Activated T-helper 17 cell treated with anti-CD3 and anti-CD28 coated beads, Interleukin-2, amount 50 U/mL, for 72 hours (primary cell): ENCODE measurements around the gene SLC35F3. TPM values are rescaled to one million over a fixed set of nuclear protein-coding genes. Genes with fewer than 3 reads are reported as not detected.
"Not testable (repeated sequence)": the region's sequence is repeated elsewhere in the genome, so short reads cannot be mapped to it uniquely, and the experiment has no call there.

Source experiments
- ATAC-seq: fragments of 150-1000 bp; cut with Tn5 transposase; replicated peaks from 2 replicates; pipeline ENCODE4 v1.10.0; 2021; ENCODE audit warnings: mild to moderate bottlenecking, moderate library complexity
- H3K27ac Mint-ChIP-seq: one replicate; pipeline ENCODE4 v1.8.0; 2022; ENCODE audit warnings: mixed read lengths
- H3K27me3 Mint-ChIP-seq: one replicate; pipeline ENCODE4 v1.8.0; 2022; ENCODE audit warnings: mixed read lengths
- H3K36me3 Mint-ChIP-seq: one replicate; pipeline ENCODE4 v1.8.0; 2022; ENCODE audit warnings: low read depth, mild to moderate bottlenecking, mixed read lengths
- H3K4me1 Mint-ChIP-seq: one replicate; pipeline ENCODE4 v1.8.0; 2022; ENCODE audit warnings: mixed read lengths
- H3K4me3 Mint-ChIP-seq: one replicate; pipeline ENCODE4 v1.8.0; 2022; ENCODE audit warnings: mild to moderate bottlenecking, mixed read lengths
- H3K9me3 Mint-ChIP-seq: one replicate; pipeline ENCODE4 v1.8.0; 2022; ENCODE audit warnings: mixed read lengths
- total RNA-seq, 2 donors: library from RNA; stranded (reverse); gene quantifications; one replicate each; pipeline ENCODE4 v1.2.3, GENCODE V29; 2022

The SLC35F3 gene
- total RNA-seq, 2 donors from 2014 or later = 0.13 to 1.5 TPM

DNA sequence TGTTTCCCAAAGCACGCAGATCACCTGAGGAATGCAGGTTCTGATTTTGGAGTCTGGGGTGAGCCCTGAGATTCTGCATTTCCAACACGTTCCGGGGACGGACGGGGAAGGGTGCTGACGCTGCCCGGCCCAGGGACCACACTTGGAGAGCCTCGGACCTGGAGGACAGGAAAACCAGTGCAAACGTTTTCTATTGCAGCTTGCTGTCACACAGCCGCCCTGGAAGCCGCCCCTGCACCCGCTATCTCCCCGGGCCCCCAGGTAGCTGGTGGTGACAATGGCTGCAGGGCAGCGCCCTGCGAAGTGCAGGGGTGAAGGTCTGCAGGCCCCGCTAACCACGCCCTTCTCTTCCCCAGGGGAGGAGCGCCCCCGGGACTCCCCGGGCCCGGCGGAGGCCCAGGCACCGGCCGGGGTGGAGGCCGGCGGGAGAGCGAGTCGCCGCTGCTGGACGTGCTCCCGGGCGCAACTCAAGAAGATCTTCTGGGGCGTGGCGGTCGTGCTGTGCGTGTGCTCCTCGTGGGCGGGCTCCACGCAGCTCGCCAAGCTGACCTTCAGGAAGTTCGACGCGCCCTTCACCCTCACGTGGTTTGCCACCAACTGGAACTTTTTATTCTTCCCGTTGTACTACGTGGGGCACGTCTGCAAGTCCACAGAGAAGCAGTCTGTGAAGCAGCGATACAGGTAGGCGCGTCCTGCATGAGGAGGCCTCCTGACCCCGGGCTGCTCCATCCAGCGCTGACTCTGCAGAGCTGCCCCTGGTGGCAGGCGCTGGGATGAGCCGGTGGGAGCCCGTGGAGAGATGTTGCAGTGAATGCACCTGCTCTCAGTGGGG, 326.8 kb downstream of the SLC35F3 start:
- H3K27ac Mint-ChIP-seq = no peak overlapping the region
- peak; percentile 47 for ATAC-seq
- no peaks in the 10 kb centered on the region for H3K36me3 Mint-ChIP-seq
- peak overlapping the region; percentile 25 for H3K4me3 Mint-ChIP-seq
- H3K27me3 Mint-ChIP-seq = peaks cover 37% of the 10 kb centered on the region
- H3K9me3 Mint-ChIP-seq = no peaks in the 10 kb centered on the region
- H3K4me1 Mint-ChIP-seq = no peaks in the 10 kb centered on the region

- peaks cover 36% of the 10 kb centered on the region for H3K27me3 Mint-ChIP-seq
- no peak overlapping the region for H3K4me3 Mint-ChIP-seq
- no peaks in the 10 kb centered on the region for H3K9me3 Mint-ChIP-seq
- H3K4me1 Mint-ChIP-seq = no peaks in the 10 kb centered on the region
- H3K27ac Mint-ChIP-seq = no peak overlapping the region
- no peaks in the 10 kb centered on the region for H3K36me3 Mint-ChIP-seq
- ATAC-seq = no peak
Observed at GRCh38 chr1:234231893-234232276, 327.4 kb downstream of the SLC35F3 start.

DNA sequence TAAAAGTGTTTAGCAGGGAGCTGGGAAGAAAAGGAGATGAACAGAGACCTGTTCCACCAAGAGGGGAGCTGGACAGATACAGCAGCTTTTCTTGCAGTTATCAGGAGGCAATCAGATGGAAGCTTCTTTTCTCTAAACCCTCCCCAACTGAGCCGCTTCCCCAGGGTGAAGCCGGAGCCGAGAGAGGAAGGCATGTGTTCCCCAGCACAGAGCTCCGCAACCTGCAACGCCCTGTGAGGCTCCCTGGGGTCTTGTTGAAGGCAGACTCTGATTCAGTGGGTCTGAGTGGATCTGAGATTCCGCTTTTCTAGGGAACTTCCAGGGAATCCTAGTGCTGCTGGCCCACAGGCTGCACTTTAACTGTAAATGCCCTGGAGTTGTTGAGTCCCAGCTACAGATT, 329.7 kb downstream of the SLC35F3 start:
- Mint-ChIP-seq H3K27ac (no peak overlapping the region), H3K9me3 (no peaks in the 10 kb centered on the region), H3K4me1 (no peaks in the 10 kb centered on the region), H3K36me3 (no peaks in the 10 kb centered on the region), H3K27me3 (peaks cover 36% of the 10 kb centered on the region), H3K4me3 (no peak overlapping the region)
- no peak for ATAC-seq

- no peak for ATAC-seq
- Mint-ChIP-seq H3K36me3 (no peaks in the 10 kb centered on the region), H3K27ac (no peak overlapping the region), H3K9me3 (no peaks in the 10 kb centered on the region), H3K4me1 (no peaks in the 10 kb centered on the region), H3K4me3 (no peak overlapping the region), H3K27me3 (peaks cover 27% of the 10 kb centered on the region)
Observed at GRCh38 chr1:234235434-234235881, 331.0 kb downstream of the SLC35F3 start.

- H3K36me3 Mint-ChIP-seq = no peaks in the 10 kb centered on the region
- ATAC-seq = no peak
- no peak overlapping the region for H3K27ac Mint-ChIP-seq
- no peaks in the 10 kb centered on the region for H3K4me1 Mint-ChIP-seq
- H3K27me3 Mint-ChIP-seq = peaks cover 20% of the 10 kb centered on the region
- H3K9me3 Mint-ChIP-seq = no peaks in the 10 kb centered on the region
- H3K4me3 Mint-ChIP-seq = no peak overlapping the region
Observed at GRCh38 chr1:234237393-234237792, 332.9 kb downstream of the SLC35F3 start.

- ATAC-seq = no peak
- Mint-ChIP-seq H3K4me3 (no peak overlapping the region), H3K9me3 (no peaks in the 10 kb centered on the region), H3K27ac (no peak overlapping the region), H3K36me3 (no peaks in the 10 kb centered on the region), H3K27me3 (peaks cover 20% of the 10 kb centered on the region), H3K4me1 (no peaks in the 10 kb centered on the region)
Observed at GRCh38 chr1:234238060-234238459, 333.6 kb downstream of the SLC35F3 start.

DNA sequence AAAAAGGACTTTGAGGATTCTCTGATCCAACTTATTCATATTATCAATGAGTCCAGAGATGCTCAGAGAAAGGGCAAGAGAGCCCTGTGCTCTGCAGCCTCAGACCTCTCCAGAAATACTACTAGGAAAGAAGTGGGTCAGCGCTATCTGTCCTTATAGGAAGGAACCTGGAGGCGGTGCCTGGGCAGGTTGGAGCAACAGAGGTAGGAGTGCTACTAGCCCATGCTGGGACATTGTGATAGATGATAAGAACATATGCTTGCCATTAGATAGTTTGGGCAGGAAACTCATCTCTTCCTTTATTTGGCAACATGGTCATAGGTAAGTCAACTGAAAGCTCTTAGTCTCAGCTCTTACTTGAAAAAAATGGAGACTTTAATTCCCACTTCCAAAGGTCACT, 335.0 kb downstream of the SLC35F3 start:
- Mint-ChIP-seq H3K36me3 (no peaks in the 10 kb centered on the region), H3K9me3 (no peaks in the 10 kb centered on the region), H3K27ac (no peak overlapping the region), H3K4me1 (no peaks in the 10 kb centered on the region), H3K27me3 (peaks cover 15% of the 10 kb centered on the region), H3K4me3 (no peak overlapping the region)
- ATAC-seq = no peak

DNA sequence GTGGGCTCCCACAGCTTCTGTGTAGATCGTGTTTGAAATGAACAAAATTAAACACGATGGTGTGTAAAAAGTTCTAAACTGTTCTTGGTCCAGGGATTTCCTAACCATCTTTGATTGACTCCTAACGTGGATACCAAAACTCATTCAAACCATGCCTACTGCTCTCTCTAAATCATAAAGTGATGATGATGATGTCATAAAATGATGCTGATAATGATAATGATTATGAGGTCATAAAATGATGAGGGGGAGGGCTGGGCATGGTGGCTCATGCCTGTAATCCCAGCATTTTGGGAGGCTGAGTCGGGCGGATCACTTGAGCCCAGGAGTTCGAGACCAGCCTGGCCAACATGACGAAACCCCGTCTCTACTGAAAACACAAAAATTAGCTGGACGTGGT, 335.5 kb downstream of the SLC35F3 start:
- no peak for ATAC-seq
- H3K36me3 Mint-ChIP-seq = no peaks in the 10 kb centered on the region
- no peak overlapping the region for H3K27ac Mint-ChIP-seq
- H3K9me3 Mint-ChIP-seq = no peaks in the 10 kb centered on the region
- no peaks in the 10 kb centered on the region for H3K4me1 Mint-ChIP-seq
- H3K4me3 Mint-ChIP-seq = no peak overlapping the region
- peaks cover 15% of the 10 kb centered on the region for H3K27me3 Mint-ChIP-seq

GRCh38 chr1:234240680-234241079, 336.2 kb downstream of the SLC35F3 start:
- no peaks in the 10 kb centered on the region for H3K9me3 Mint-ChIP-seq
- no peak for ATAC-seq
- no peaks in the 10 kb centered on the region for H3K36me3 Mint-ChIP-seq
- H3K27ac Mint-ChIP-seq = no peak overlapping the region
- no peaks in the 10 kb centered on the region for H3K4me1 Mint-ChIP-seq
- peaks cover 18% of the 10 kb centered on the region for H3K27me3 Mint-ChIP-seq
- no peak overlapping the region for H3K4me3 Mint-ChIP-seq

GRCh38 chr1:234241941-234242490, 337.5 kb downstream of the SLC35F3 start:
- Mint-ChIP-seq H3K27ac (no peak overlapping the region), H3K4me3 (no peak overlapping the region), H3K9me3 (no peaks in the 10 kb centered on the region), H3K36me3 (no peaks in the 10 kb centered on the region), H3K27me3 (peaks cover 29% of the 10 kb centered on the region), H3K4me1 (peaks cover 3% of the 10 kb centered on the region)
- no peak for ATAC-seq

- no peak overlapping the region for H3K4me3 Mint-ChIP-seq
- H3K4me1 Mint-ChIP-seq = peaks cover 3% of the 10 kb centered on the region
- peaks cover 28% of the 10 kb centered on the region for H3K27me3 Mint-ChIP-seq
- ATAC-seq = peak; percentile 28
- H3K9me3 Mint-ChIP-seq = peaks cover 4% of the 10 kb centered on the region
- H3K27ac Mint-ChIP-seq = no peak overlapping the region
- no peaks in the 10 kb centered on the region for H3K36me3 Mint-ChIP-seq
Observed at GRCh38 chr1:234243521-234244260, 339.2 kb downstream of the SLC35F3 start.

DNA sequence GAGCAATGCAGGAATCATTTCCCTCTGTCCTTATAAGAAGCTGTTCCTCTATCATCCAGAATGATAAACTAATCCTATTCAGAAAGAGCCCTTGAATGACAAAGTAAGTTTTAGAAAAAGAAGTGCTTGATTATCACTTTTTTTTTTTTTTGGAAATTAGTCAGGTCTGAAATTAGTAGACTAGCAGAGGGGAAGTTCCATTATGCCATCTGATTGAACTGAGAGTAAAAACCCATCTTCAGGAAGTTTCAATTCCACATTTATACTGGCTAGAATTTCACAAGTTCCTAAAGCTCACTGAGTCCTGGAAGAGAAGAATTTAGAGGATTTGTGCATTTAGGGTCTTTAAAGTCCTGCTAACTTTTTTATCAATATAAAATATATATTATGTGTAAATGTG, 340.0 kb downstream of the SLC35F3 start:
- Mint-ChIP-seq H3K36me3 (no peaks in the 10 kb centered on the region), H3K27ac (no peak overlapping the region), H3K4me1 (peaks cover 3% of the 10 kb centered on the region), H3K27me3 (peaks cover 22% of the 10 kb centered on the region), H3K9me3 (peaks cover 4% of the 10 kb centered on the region), H3K4me3 (no peak overlapping the region)
- peak; percentile 51 for ATAC-seq

DNA sequence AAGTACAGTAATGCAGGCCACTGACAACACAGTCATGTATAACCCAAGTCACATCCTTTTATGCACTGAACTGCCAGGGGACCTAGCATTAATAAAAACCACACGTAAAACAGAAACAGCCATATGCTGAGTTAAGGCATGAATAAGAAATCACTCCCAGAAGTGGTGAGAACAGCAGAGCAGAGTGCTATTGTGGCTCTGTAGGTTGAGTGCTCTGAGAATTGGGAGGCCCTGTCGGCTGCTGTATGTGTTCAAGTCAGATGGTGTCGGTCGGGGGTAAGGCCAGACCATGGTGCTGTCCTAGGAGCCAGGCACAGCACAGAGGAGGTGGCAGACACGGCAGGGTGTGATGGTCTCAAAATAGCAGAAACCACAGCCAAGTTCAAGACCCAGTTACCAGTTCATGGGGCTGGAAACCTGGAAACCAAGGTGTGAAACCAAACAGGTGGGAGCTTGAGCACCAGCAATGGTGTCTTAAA, 342.2 kb downstream of the SLC35F3 start:
- H3K4me1 Mint-ChIP-seq = peaks cover 3% of the 10 kb centered on the region
- H3K9me3 Mint-ChIP-seq = peaks cover 4% of the 10 kb centered on the region
- H3K27ac Mint-ChIP-seq = peak overlapping the region; percentile 29
- no peak overlapping the region for H3K4me3 Mint-ChIP-seq
- no peaks in the 10 kb centered on the region for H3K36me3 Mint-ChIP-seq
- peak; percentile 71 for ATAC-seq
- peaks cover 22% of the 10 kb centered on the region for H3K27me3 Mint-ChIP-seq

DNA sequence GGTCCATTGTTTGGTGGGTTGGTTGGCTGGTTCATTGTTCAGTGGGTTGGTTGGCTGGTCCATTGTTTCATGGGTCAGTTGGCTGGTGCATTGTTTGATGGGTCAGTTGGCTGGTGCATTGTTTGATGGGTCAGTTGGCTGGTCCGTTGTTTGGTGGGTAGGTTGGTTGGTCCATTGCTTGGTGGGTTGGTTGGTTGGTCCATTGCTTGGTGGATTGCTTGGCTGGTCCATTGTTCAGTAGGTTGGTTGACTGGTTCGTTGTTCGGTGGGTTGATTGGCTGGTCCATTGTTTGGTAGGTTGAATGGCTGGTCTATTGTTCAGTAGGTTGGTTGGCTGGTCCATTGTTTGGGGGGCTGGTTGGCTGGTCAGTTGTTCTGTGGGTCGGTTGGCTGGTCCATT, 343.3 kb downstream of the SLC35F3 start:
- H3K27me3 Mint-ChIP-seq = peaks cover 22% of the 10 kb centered on the region
- not testable (repeated sequence) for H3K27ac Mint-ChIP-seq, H3K9me3 Mint-ChIP-seq, H3K4me3 Mint-ChIP-seq, H3K4me1 Mint-ChIP-seq, H3K36me3 Mint-ChIP-seq, ATAC-seq

DNA sequence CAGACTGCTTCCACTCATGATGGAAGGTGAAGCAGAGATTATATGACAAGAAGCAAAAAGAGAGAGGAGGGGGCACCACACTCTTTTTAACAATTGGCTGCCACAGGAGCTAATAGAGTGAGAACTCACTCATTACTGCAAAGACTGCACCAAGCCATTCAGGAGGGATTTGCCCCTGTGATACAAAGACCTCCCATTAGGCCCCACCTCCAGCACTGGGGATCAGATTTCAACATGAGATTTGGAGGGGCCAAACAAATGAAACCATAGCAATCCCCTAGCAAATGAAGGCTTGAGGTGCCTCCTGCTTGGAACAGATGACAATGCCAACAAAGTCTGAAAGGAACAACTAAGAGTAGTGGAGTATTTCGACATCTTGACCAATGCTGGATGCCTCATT, 346.3 kb downstream of the SLC35F3 start:
- Mint-ChIP-seq H3K4me1 (peaks cover 3% of the 10 kb centered on the region), H3K4me3 (no peak overlapping the region), H3K27me3 (peaks cover 33% of the 10 kb centered on the region), H3K27ac (no peak overlapping the region), H3K9me3 (peaks cover 4% of the 10 kb centered on the region), H3K36me3 (no peaks in the 10 kb centered on the region)
- ATAC-seq = no peak
